Thymus (tissue), 11 donors: ENCODE measurements around the gene CD22. TPM values are rescaled to one million over a fixed set of nuclear protein-coding genes. Genes with fewer than 3 reads are reported as not detected.

ENCODE experiments used
- DNase-seq, 9 donors: peaks; one replicate each; pipeline ENCODE4 v3.0.0-alpha.2; 2013; ENCODE audit warnings: low spot score in 9 of 9, low read depth in 6 of 9, missing footprints in 1 of 9
- H3K27ac ChIP-seq, 2 donors: one replicate each; pipeline ENCODE4 v1.5.1; 2013; ENCODE audit warnings: control low read depth in 1 of 2, low read depth in 1 of 2, low read length in 1 of 2, mild to moderate bottlenecking in 1 of 2, moderate library complexity in 1 of 2
- H3K27me3 ChIP-seq, 2 donors: one replicate each; pipeline ENCODE4 v1.5.1; 2013; ENCODE audit warnings: low read length in 1 of 2; ENCODE audit not compliant: control insufficient read depth in 2 of 2, insufficient read depth in 1 of 2
- H3K36me3 ChIP-seq, 2 donors: one replicate each; pipeline ENCODE4 v1.5.1; 2013; ENCODE audit warnings: low read length in 1 of 2, mild to moderate bottlenecking in 1 of 2, moderate library complexity in 1 of 2; ENCODE audit not compliant: control insufficient read depth in 2 of 2, insufficient read depth in 2 of 2
- H3K4me1 ChIP-seq, 2 donors: one replicate each; pipeline ENCODE4 v1.5.1; 2013; ENCODE audit warnings: low read length in 2 of 2; ENCODE audit not compliant: control insufficient read depth in 2 of 2, insufficient read depth in 2 of 2
- H3K4me3 ChIP-seq, 2 donors: one replicate each; pipeline ENCODE4 v1.5.1; 2013; ENCODE audit warnings: low read length in 2 of 2, control low read depth in 1 of 2, mild to moderate bottlenecking in 1 of 2
- H3K9me3 ChIP-seq, 2 donors: one replicate each; pipeline ENCODE4 v1.5.1; 2013; ENCODE audit warnings: low read length in 1 of 2, mild to moderate bottlenecking in 1 of 2; ENCODE audit not compliant: control insufficient read depth in 2 of 2, insufficient read depth in 1 of 2
- WGBS: extraction: QIAGEN DNeasy Blood & Tissue Kit; methylation state at CpG from one replicate; pipeline ENCODE4 v1.1.7; 2013; 5-methylcytosine and 5-hydroxymethylcytosine counted together
- polyA plus RNA-seq: library from polyadenylated mRNA; stranded (reverse); fragments of 200-250 nt; gene quantifications from one replicate; pipeline ENCODE4 v1.2.3, GENCODE V29; 2013
- total RNA-seq: library from RNA; stranded (reverse); fragments of 120-200 nt; gene quantifications from one replicate; pipeline ENCODE4 v1.2.4, GENCODE V29; 2013
- donor health status: healthy.

CD22 gene
- total and polyA plus RNA-seq, 2 donors = 1.7 to 12.3 TPM

- Histone ChIP-seq H3K4me3 (no peak overlapping the region), H3K36me3 (no peaks in the 10 kb centered on the region), H3K4me1 (no peaks in the 10 kb centered on the region), H3K27ac (no peak overlapping the region), H3K9me3 (no peaks in the 10 kb centered on the region), H3K27me3 (peaks cover 0 to 8% of the 10 kb centered on the region in 2 donors)
- DNase-seq = no peak
- 97% methylated on average over 10 of the region's 10 CpGs for WGBS
These were observed 41.3 kb upstream of the CD22 start for GRCh38 chr19:35287713-35288112.

GRCh38 chr19:35288331-35288730 is 40.7 kb upstream of the CD22 start:
- DNase-seq = no peak
- 88% methylated on average over 2 of the region's 2 CpGs for WGBS
- H3K27me3 ChIP-seq = peaks cover 0 to 5% of the 10 kb centered on the region in 2 donors

GRCh38 chr19:35288906-35289305 is 40.1 kb upstream of the CD22 start:
- Histone ChIP-seq H3K27ac (no peak overlapping the region), H3K9me3 (no peaks in the 10 kb centered on the region), H3K4me1 (no peaks in the 10 kb centered on the region), H3K4me3 (no peak overlapping the region), H3K36me3 (no peaks in the 10 kb centered on the region), H3K27me3 (peaks cover 0 to 2% of the 10 kb centered on the region in 2 donors)
- DNase-seq = no peak
- WGBS = 96% methylated on average over 5 of the region's 5 CpGs

More at GRCh38 chr19:35288331-35288730, 40.7 kb upstream of the CD22 start:
- Histone ChIP-seq H3K4me1 (no peaks in the 10 kb centered on the region), H3K36me3 (no peaks in the 10 kb centered on the region), H3K4me3 (no peak overlapping the region), H3K27ac (no peak overlapping the region), H3K9me3 (no peaks in the 10 kb centered on the region)

GRCh38 chr19:35290381-35291127 is 38.4 kb upstream of the CD22 start:
- Histone ChIP-seq H3K27ac (no peak overlapping the region), H3K4me3 (no peak overlapping the region), H3K36me3 (no peaks in the 10 kb centered on the region), H3K9me3 (no peaks in the 10 kb centered on the region), H3K4me1 (peaks cover 0 to 3% of the 10 kb centered on the region in 2 donors), H3K27me3 (peaks cover 0 to 11% of the 10 kb centered on the region in 2 donors)
- DNase-seq = no peak
- 92% methylated on average over 20 of the region's 20 CpGs for WGBS

DNA sequence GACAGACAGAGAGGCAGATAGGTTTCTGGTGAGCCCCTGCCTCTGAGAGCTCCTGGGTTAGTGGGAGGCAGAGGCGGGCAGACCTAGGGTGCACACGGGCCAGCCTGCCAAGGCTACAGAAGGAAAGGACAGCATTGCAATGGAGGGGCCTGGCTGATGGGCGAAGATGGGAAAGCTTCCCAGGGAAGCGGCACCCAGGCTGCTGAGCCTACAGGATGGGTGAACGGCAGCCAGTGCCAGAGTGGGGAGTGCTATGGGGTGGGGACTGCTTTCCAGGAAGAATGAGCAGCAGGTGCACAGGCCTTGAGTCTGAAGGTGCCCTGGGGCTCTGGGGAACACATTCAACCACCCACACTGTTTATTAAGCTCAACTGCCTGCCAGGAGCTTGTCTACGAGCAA is 37.7 kb upstream of the CD22 start:
- Histone ChIP-seq H3K4me3 (no peak overlapping the region), H3K27me3 (peaks cover 0 to 18% of the 10 kb centered on the region in 2 donors), H3K9me3 (no peaks in the 10 kb centered on the region), H3K27ac (no peak overlapping the region), H3K36me3 (no peaks in the 10 kb centered on the region), H3K4me1 (peaks cover 0 to 10% of the 10 kb centered on the region in 2 donors)
- no peak for DNase-seq
- WGBS = 77% methylated on average over 6 of the region's 6 CpGs

GRCh38 chr19:35291916-35292315 is 37.1 kb upstream of the CD22 start, which contains the start of gene MAG:
TSS of gene MAG (plus strand) at chr19:35292161. CDS start at chr19:35295409, 3,248 bp downstream.
- no peak within 1 kb of the TSS for H3K27ac ChIP-seq
- H3K4me3 ChIP-seq = no peak within 1 kb of the TSS
- no peaks in the 10 kb centered on the region for H3K36me3 ChIP-seq
- no peak for DNase-seq
- H3K27me3 ChIP-seq = peaks cover 0 to 19% of the 10 kb centered on the region in 2 donors
- peaks cover 0 to 10% of the 10 kb centered on the region in 2 donors for H3K4me1 ChIP-seq
- WGBS = 90% methylated on average over 12 of the region's 12 CpGs
- no peaks in the 10 kb centered on the region for H3K9me3 ChIP-seq

- WGBS = 89% methylated on average over 23 of the region's 23 CpGs
- H3K4me3 ChIP-seq = no peak overlapping the region
- DNase-seq = no peak
These were observed 36.3 kb upstream of the CD22 start for GRCh38 chr19:35292421-35293362.

GRCh38 chr19:35293363-35293739 is 35.6 kb upstream of the CD22 start:
- H3K4me3 ChIP-seq = no peak overlapping the region
- DNase-seq = no peak
- peaks cover 0 to 19% of the 10 kb centered on the region in 2 donors for H3K27me3 ChIP-seq
- 94% methylated on average over 7 of the region's 7 CpGs for WGBS
- no peaks in the 10 kb centered on the region for H3K36me3 ChIP-seq
- no peaks in the 10 kb centered on the region for H3K9me3 ChIP-seq
- H3K27ac ChIP-seq = no peak overlapping the region
- peaks cover 0 to 10% of the 10 kb centered on the region in 2 donors for H3K4me1 ChIP-seq

More at GRCh38 chr19:35292421-35293362, 36.3 kb upstream of the CD22 start:
- Histone ChIP-seq H3K27ac (no peak overlapping the region), H3K9me3 (no peaks in the 10 kb centered on the region), H3K4me1 (peaks cover 0 to 10% of the 10 kb centered on the region in 2 donors), H3K27me3 (peaks cover 0 to 19% of the 10 kb centered on the region in 2 donors), H3K36me3 (no peaks in the 10 kb centered on the region)

GRCh38 chr19:35293808-35294207 is 35.2 kb upstream of the CD22 start:
- 93% methylated on average over 17 of the region's 17 CpGs for WGBS
- peaks cover 0 to 19% of the 10 kb centered on the region in 2 donors for H3K27me3 ChIP-seq
- no peak for DNase-seq

More at GRCh38 chr19:35293808-35294207, 35.2 kb upstream of the CD22 start:
- Histone ChIP-seq H3K36me3 (no peaks in the 10 kb centered on the region), H3K4me1 (peaks cover 0 to 10% of the 10 kb centered on the region in 2 donors), H3K9me3 (no peaks in the 10 kb centered on the region), H3K4me3 (no peak overlapping the region), H3K27ac (no peak overlapping the region)
